ENCODE measurements around the gene SPINK14. TPM values are rescaled to one million over a fixed set of nuclear protein-coding genes. Genes with fewer than 3 reads are reported as not detected.

SPINK14 gene
- total and polyA plus RNA-seq, 4 donors: not detected

- WGBS, 2 donors: 85 to 86% methylated on average over 6 of the region's 6 CpGs
- Histone ChIP-seq H3K36me3 (ENCODE audit: control insufficient read depth in 4 of 4, insufficient read depth in 4 of 4, low read length in 4 of 4) (no peaks in the 10 kb centered on the region), H3K4me3 (no peak overlapping the region), H3K4me1 (ENCODE audit: control insufficient read depth in 5 of 5, insufficient read depth in 5 of 5, low read length in 5 of 5) (no peaks in the 10 kb centered on the region), H3K9ac (ENCODE audit: insufficient read depth in 1 of 2, low read length in 2 of 2) (no peak overlapping the region), H3K27ac (ENCODE audit: low read depth in 1 of 2, low read length in 1 of 2) (no peak overlapping the region), H3K9me3 (ENCODE audit: control insufficient read depth in 4 of 4, insufficient read depth in 3 of 4, low read length in 3 of 4) (no peaks in the 10 kb centered on the region), H3K27me3 (ENCODE audit: control insufficient read depth in 3 of 3, insufficient read depth in 3 of 3, low read length in 2 of 3) (no peaks in the 10 kb centered on the region)
- ATAC-seq (ENCODE audit: insufficient read depth, low FRiP score) (no peak), DNase-seq (no peak)
- TF ChIP-seq CTCF (IDR thresholded peaks at IDR 0.05; ENCODE audit: control extremely low read depth, extremely low read depth): no peak
Measured at GRCh38 chr5:148221508-148221907, 53.2 kb downstream of the SPINK14 start.

GRCh38 chr5:148224117-148224742, 55.9 kb downstream of the SPINK14 start:
- H3K9ac ChIP-seq (ENCODE audit: insufficient read depth in 1 of 2, low read length in 2 of 2): no peak overlapping the region
- H3K27me3 ChIP-seq (ENCODE audit: control insufficient read depth in 3 of 3, insufficient read depth in 3 of 3, low read length in 2 of 3): no peaks in the 10 kb centered on the region
- ATAC-seq (ENCODE audit: insufficient read depth, low FRiP score) (no peak), DNase-seq (no peak)
- no peak for TF ChIP-seq CTCF (IDR thresholded peaks at IDR 0.05; ENCODE audit: control extremely low read depth, extremely low read depth)
- H3K9me3 ChIP-seq (ENCODE audit: control insufficient read depth in 4 of 4, insufficient read depth in 3 of 4, low read length in 3 of 4): no peaks in the 10 kb centered on the region
- no peaks in the 10 kb centered on the region for H3K4me1 ChIP-seq (ENCODE audit: control insufficient read depth in 5 of 5, insufficient read depth in 5 of 5, low read length in 5 of 5)
- no peak overlapping the region for H3K27ac ChIP-seq (ENCODE audit: low read depth in 1 of 2, low read length in 1 of 2)
- 79 to 88% methylated on average over 2 of the region's 2 CpGs for WGBS, 2 donors
- no peak overlapping the region for H3K4me3 ChIP-seq
- H3K36me3 ChIP-seq (ENCODE audit: control insufficient read depth in 4 of 4, insufficient read depth in 4 of 4, low read length in 4 of 4): no peaks in the 10 kb centered on the region

Small RNA genes lying within 50 kb of the gene (small RNA-seq; reads per million reads assigned to genes)
- gene HMGN1P16 (ENCODE audit: low replicate concordance): not detected

Other genes with a start within 250 kb of the SPINK14 start
- 1 to 10 TPM; 4.2 to 7.7 TPM for gene SPINK5, start 104.6 kb upstream of the SPINK14 start, total RNA-seq
- 1 to 10 TPM; 4.4 to 9.6 TPM for gene SPINK5, start 104.6 kb upstream of the SPINK14 start, polyA plus RNA-seq
- not detected for gene SPINK6, start 34.5 kb downstream of the SPINK14 start, total RNA-seq
- gene SPINK6, start 34.5 kb downstream of the SPINK14 start, polyA plus RNA-seq: under 1 TPM in 1 of 2 donors, not detected in 1; 0.25 TPM
- gene MARCOL, start 70.0 kb downstream of the SPINK14 start, total RNA-seq: not detected
- gene MARCOL, start 70.0 kb downstream of the SPINK14 start, polyA plus RNA-seq: not detected
- gene SPINK13, start 100.2 kb downstream of the SPINK14 start, total RNA-seq: not detected
- not detected for gene SPINK13, start 100.2 kb downstream of the SPINK14 start, polyA plus RNA-seq
- not detected for gene SPINK7, start 143.9 kb downstream of the SPINK14 start, total RNA-seq
- not detected for gene SPINK7, start 143.9 kb downstream of the SPINK14 start, polyA plus RNA-seq
- not detected for gene SPINK9, start 167.0 kb downstream of the SPINK14 start, total RNA-seq
- not detected for gene SPINK9, start 167.0 kb downstream of the SPINK14 start, polyA plus RNA-seq
- 10 to 100 TPM; 56.9 to 77.2 TPM for gene FBXO38, start 215.4 kb downstream of the SPINK14 start, total RNA-seq
- 10 to 100 TPM; 18.5 to 26.4 TPM for gene FBXO38, start 215.4 kb downstream of the SPINK14 start, polyA plus RNA-seq